Measurements from ENCODE around the gene BTF3.
"Not testable (repeated sequence)": the region's sequence is repeated elsewhere in the genome, so short reads cannot be mapped to it uniquely, and the experiment has no call there.

BTF3 gene

GRCh38 chr5:73487257-73487656 is 11.0 kb upstream of the BTF3 start:
- Histone ChIP-seq H3K4me3 (ENCODE audit: low read length) (peak overlapping the region; percentile 44; the same call in 1 of the 2 replicates), H3K4me1 (ENCODE audit: insufficient read depth, low read length) (peaks cover 39% of the 10 kb centered on the region), H3K27ac (ENCODE audit: low read length) (peak overlapping the region; percentile 69), H3K9ac (ENCODE audit: low read depth, low read length) (peak overlapping the region; percentile 74)
- not testable (repeated sequence) for H3K27me3 ChIP-seq (ENCODE audit: insufficient read depth, low read length); H3K9me3 ChIP-seq (ENCODE audit: insufficient read depth, low read depth, low read length); H3K36me3 ChIP-seq (ENCODE audit: insufficient read depth, low read depth, low read length)

DNA sequence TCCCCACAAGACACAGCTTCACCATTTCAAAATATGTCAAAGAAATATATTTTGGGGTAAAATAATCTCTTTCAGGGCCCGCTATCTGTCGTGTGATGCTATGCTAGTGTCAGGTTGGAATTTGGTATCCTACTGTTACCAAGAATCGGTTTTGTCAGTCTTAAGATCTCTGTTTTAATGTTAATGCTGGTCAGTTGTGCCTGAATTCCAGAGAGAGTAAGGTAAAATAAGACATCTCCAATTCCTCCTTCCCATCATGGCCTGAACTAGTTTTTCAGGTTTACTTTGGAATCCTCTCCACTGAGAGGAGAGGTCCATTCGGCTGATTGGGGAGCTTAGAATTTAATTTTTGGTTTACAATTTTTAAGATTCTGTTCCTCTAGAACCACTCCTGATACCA is 10.4 kb upstream of the BTF3 start:
- Histone ChIP-seq H3K4me1 (ENCODE audit: insufficient read depth, low read length) (peaks cover 39% of the 10 kb centered on the region), H3K9ac (ENCODE audit: low read depth, low read length) (peak overlapping the region; percentile 74), H3K9me3 (ENCODE audit: insufficient read depth, low read depth, low read length) (no peaks in the 10 kb centered on the region), H3K27ac (ENCODE audit: low read length) (peak overlapping the region; percentile 60), H3K27me3 (ENCODE audit: insufficient read depth, low read length) (no peaks in the 10 kb centered on the region), H3K36me3 (ENCODE audit: insufficient read depth, low read depth, low read length) (no peaks in the 10 kb centered on the region), H3K4me3 (ENCODE audit: low read length) (peak overlapping the region; percentile 44)

- Histone ChIP-seq H3K4me3 (ENCODE audit: low read length) (no peak overlapping the region), H3K27me3 (ENCODE audit: insufficient read depth, low read length) (no peaks in the 10 kb centered on the region), H3K9me3 (ENCODE audit: insufficient read depth, low read depth, low read length) (no peaks in the 10 kb centered on the region), H3K9ac (ENCODE audit: low read depth, low read length) (peak overlapping the region; percentile 59; the same call in 1 of the 2 replicates), H3K4me1 (ENCODE audit: insufficient read depth, low read length) (peaks cover 33% of the 10 kb centered on the region), H3K27ac (ENCODE audit: low read length) (peak overlapping the region; percentile 60), H3K36me3 (ENCODE audit: insufficient read depth, low read depth, low read length) (no peaks in the 10 kb centered on the region)
These were observed 9.4 kb upstream of the BTF3 start for GRCh38 chr5:73488806-73489205.

DNA sequence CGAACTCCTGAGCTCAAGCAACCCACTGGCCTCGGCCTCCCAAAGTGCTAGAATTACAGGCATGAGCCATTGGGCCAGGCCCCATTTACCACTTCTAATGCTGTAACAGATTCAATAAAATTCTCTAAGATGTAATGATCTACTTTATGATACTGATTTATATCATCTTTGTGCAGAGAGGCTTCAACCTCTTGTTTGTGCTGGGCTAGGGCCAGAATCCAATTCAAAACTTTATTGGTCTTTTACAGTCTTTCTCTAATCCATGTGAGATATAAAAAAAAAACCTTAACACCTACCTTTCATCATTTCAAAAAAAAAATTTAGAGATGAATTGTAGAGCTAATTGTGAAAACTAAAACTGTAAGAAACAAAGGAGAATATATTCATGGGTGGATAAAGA is 8.2 kb upstream of the BTF3 start:
- no peak overlapping the region for H3K9ac ChIP-seq (ENCODE audit: low read depth, low read length)
- H3K27ac ChIP-seq (ENCODE audit: low read length), result no peak overlapping the region
- no peaks in the 10 kb centered on the region for H3K9me3 ChIP-seq (ENCODE audit: insufficient read depth, low read depth, low read length)
- H3K27me3 ChIP-seq (ENCODE audit: insufficient read depth, low read length), result no peaks in the 10 kb centered on the region
- H3K36me3 ChIP-seq (ENCODE audit: insufficient read depth, low read depth, low read length), result no peaks in the 10 kb centered on the region
- H3K4me3 ChIP-seq (ENCODE audit: low read length), result no peak overlapping the region
- H3K4me1 ChIP-seq (ENCODE audit: insufficient read depth, low read length), result peaks cover 36% of the 10 kb centered on the region

- no peaks in the 10 kb centered on the region for H3K36me3 ChIP-seq (ENCODE audit: insufficient read depth, low read depth, low read length)
- no peaks in the 10 kb centered on the region for H3K9me3 ChIP-seq (ENCODE audit: insufficient read depth, low read depth, low read length)
- H3K27me3 ChIP-seq (ENCODE audit: insufficient read depth, low read length), result no peaks in the 10 kb centered on the region
- no peak overlapping the region for H3K27ac ChIP-seq (ENCODE audit: low read length)
- no peak overlapping the region for H3K4me3 ChIP-seq (ENCODE audit: low read length)
- no peak overlapping the region for H3K9ac ChIP-seq (ENCODE audit: low read depth, low read length)
- H3K4me1 ChIP-seq (ENCODE audit: insufficient read depth, low read length), result peaks cover 29% of the 10 kb centered on the region
These were observed 7.1 kb upstream of the BTF3 start for GRCh38 chr5:73491155-73491554.

DNA sequence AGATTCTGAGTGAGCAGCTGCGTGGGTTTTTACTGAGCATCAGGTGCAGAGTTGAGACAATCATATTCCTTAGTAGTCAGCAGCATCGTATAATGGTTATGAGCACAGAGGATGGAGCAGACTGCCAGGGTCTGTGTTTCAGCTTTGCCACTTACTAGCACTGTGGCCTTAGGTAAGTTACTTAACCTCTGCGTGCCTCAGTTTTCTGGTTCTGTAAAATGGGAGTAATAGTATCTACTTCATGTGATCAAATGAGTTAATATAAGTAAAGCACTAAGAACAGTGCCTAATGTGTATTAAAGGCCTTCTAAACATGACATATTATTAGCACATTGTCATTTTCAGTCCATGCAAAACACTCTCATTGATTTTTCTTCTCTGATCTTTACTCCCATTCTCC is 4.8 kb upstream of the BTF3 start:
- no peak overlapping the region for H3K9ac ChIP-seq (ENCODE audit: low read depth, low read length)
- H3K27me3 ChIP-seq (ENCODE audit: insufficient read depth, low read length), result no peaks in the 10 kb centered on the region
- peaks cover 22% of the 10 kb centered on the region; the same call in 1 of the 2 replicates for H3K4me1 ChIP-seq (ENCODE audit: insufficient read depth, low read length)

DNA sequence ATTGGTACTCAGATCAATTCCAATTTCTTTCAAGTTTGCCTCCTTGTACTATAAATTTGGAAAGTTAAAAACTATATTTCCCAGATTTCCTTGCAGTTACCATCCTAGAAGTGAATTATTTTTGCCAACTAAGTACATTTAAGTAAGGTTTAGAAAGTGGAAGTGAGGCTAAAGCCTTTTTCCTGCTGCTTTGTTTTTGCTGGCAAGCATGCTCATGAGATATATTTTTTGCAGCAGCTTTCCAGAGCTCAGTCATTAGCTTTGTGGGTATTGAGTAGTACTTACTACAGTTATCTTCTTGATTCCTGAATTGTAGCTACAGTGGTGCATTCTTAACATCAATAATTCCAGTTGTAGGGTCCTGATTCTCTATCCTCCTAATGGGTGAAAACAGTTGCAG is 3.5 kb upstream of the BTF3 start:
- H3K27me3 ChIP-seq (ENCODE audit: insufficient read depth, low read length), result no peaks in the 10 kb centered on the region
- H3K4me1 ChIP-seq (ENCODE audit: insufficient read depth, low read length), result peaks cover 12% of the 10 kb centered on the region; the same call in 1 of the 2 replicates
- H3K27ac ChIP-seq (ENCODE audit: low read length), result no peak overlapping the region

More for the DNA sequence above, 4.8 kb upstream of the BTF3 start:
- Histone ChIP-seq H3K4me3 (ENCODE audit: low read length) (no peak overlapping the region), H3K9me3 (ENCODE audit: insufficient read depth, low read depth, low read length) (no peaks in the 10 kb centered on the region), H3K36me3 (ENCODE audit: insufficient read depth, low read depth, low read length) (no peaks in the 10 kb centered on the region), H3K27ac (ENCODE audit: low read length) (no peak overlapping the region)

GRCh38 chr5:73495772-73496335 is 2.4 kb upstream of the BTF3 start:
- H3K36me3 ChIP-seq (ENCODE audit: insufficient read depth, low read depth, low read length), result peaks cover 16% of the 10 kb centered on the region
- H3K4me1 ChIP-seq (ENCODE audit: insufficient read depth, low read length), result peaks cover 17% of the 10 kb centered on the region; the same call in 1 of the 2 replicates
- H3K9ac ChIP-seq (ENCODE audit: low read depth, low read length), result no peak overlapping the region
- H3K9me3 ChIP-seq (ENCODE audit: insufficient read depth, low read depth, low read length), result no peaks in the 10 kb centered on the region
- no peak overlapping the region for H3K27ac ChIP-seq (ENCODE audit: low read length)
- no peaks in the 10 kb centered on the region for H3K27me3 ChIP-seq (ENCODE audit: insufficient read depth, low read length)
- H3K4me3 ChIP-seq (ENCODE audit: low read length), result no peak overlapping the region

More for the DNA sequence above, 3.5 kb upstream of the BTF3 start:
- Histone ChIP-seq H3K9me3 (ENCODE audit: insufficient read depth, low read depth, low read length) (no peaks in the 10 kb centered on the region), H3K4me3 (ENCODE audit: low read length) (no peak overlapping the region), H3K9ac (ENCODE audit: low read depth, low read length) (no peak overlapping the region), H3K36me3 (ENCODE audit: insufficient read depth, low read depth, low read length) (peaks cover 5% of the 10 kb centered on the region; the same call in 1 of the 2 replicates)

DNA sequence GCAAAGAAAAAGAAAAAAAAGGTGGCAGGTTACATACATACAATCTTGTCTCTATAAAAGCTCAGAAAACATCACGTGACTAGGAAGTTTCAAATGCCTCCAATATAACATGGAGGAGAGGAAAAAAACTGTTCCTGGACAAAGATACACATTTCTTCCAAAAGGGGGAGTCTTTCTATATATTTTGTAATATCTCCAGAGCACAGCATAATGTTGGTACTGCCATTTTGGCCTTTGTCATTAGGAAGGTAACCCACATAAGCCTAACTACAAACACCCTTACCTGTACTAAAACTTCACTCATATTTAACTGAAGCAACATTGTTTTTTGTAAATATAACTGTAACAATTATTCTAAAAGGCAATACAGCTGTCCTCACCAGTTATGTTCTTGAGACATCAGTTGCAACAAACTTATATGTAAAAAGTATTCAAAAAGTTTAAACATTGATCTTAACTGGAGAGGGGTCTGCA is 1.2 kb upstream of the BTF3 start:
- H3K4me3 ChIP-seq (ENCODE audit: low read length), result peak overlapping the region; percentile 79

DNA sequence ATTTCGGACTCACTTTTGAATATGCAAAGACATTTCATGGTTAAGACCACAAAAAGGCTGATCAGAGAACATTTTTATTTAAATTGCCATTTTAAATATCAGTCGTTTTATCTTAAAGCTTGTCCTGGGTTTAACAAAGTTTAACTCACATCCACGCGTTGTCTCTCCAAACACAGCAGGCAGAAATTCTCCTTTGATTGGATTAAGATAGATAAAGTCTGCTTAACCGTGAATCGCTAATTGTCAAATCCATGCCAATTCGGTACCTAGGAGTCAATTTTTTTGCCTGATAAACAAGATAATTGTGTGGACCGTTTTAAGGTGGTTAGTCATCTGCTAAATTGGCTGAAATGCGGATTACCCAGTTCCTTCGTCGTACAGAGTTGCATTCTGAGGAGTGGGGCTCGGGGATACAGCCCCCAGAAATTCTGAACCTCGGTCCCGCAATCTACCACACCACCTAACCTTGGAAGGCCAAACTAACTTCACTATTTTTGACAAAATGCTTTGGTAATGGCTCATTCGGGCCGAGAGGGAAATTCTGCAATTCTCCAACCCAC is 665 bp upstream of the BTF3 start:
- no peaks in the 10 kb centered on the region for H3K9me3 ChIP-seq (ENCODE audit: insufficient read depth, low read depth, low read length)
- H3K36me3 ChIP-seq (ENCODE audit: insufficient read depth, low read depth, low read length), result peaks cover 33% of the 10 kb centered on the region
- H3K27me3 ChIP-seq (ENCODE audit: insufficient read depth, low read length), result no peaks in the 10 kb centered on the region
- peak overlapping the region; percentile 92 for H3K9ac ChIP-seq (ENCODE audit: low read depth, low read length)
- H3K27ac ChIP-seq (ENCODE audit: low read length), result peak overlapping the region; percentile 58
- peaks cover 17% of the 10 kb centered on the region; the same call in 1 of the 2 replicates for H3K4me1 ChIP-seq (ENCODE audit: insufficient read depth, low read length)
- peak overlapping the region; percentile 79 for H3K4me3 ChIP-seq (ENCODE audit: low read length)

More for the DNA sequence above, 1.2 kb upstream of the BTF3 start:
- Histone ChIP-seq H3K27ac (ENCODE audit: low read length) (no peak overlapping the region), H3K9ac (ENCODE audit: low read depth, low read length) (peak overlapping the region; percentile 92; the same call in 1 of the 2 replicates), H3K36me3 (ENCODE audit: insufficient read depth, low read depth, low read length) (peaks cover 28% of the 10 kb centered on the region), H3K9me3 (ENCODE audit: insufficient read depth, low read depth, low read length) (no peaks in the 10 kb centered on the region), H3K27me3 (ENCODE audit: insufficient read depth, low read length) (no peaks in the 10 kb centered on the region), H3K4me1 (ENCODE audit: insufficient read depth, low read length) (peaks cover 17% of the 10 kb centered on the region; the same call in 1 of the 2 replicates)

DNA sequence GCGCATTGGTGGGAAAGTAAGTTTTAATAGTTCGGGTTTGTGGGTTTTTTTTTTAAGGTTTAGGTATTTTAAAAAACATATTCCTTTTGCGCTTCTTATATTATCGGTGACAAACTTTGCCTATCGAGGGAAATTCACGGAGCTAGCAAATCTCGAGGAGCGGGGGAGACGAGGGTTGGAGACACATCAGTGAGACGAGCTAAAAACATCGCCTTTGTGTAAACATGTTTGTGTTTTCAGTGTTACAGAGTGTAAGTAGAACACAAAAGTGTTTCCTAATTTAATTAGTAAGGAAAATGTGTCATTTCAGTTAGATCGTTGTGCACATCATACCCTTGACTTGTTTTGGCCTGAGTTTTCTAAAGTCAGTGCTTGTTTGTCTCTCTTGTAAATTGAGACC is 945 bp downstream of the BTF3 start:
- peaks cover 16% of the 10 kb centered on the region; the same call in 1 of the 2 replicates for H3K4me1 ChIP-seq (ENCODE audit: insufficient read depth, low read length)
- no peaks in the 10 kb centered on the region for H3K9me3 ChIP-seq (ENCODE audit: insufficient read depth, low read depth, low read length)
- peak overlapping the region; percentile 79 for H3K4me3 ChIP-seq (ENCODE audit: low read length)
- H3K9ac ChIP-seq (ENCODE audit: low read depth, low read length), result peak overlapping the region; percentile 92
- H3K27ac ChIP-seq (ENCODE audit: low read length), result peak overlapping the region; percentile 58
- H3K27me3 ChIP-seq (ENCODE audit: insufficient read depth, low read length), result no peaks in the 10 kb centered on the region
- H3K36me3 ChIP-seq (ENCODE audit: insufficient read depth, low read depth, low read length), result peaks cover 49% of the 10 kb centered on the region

DNA sequence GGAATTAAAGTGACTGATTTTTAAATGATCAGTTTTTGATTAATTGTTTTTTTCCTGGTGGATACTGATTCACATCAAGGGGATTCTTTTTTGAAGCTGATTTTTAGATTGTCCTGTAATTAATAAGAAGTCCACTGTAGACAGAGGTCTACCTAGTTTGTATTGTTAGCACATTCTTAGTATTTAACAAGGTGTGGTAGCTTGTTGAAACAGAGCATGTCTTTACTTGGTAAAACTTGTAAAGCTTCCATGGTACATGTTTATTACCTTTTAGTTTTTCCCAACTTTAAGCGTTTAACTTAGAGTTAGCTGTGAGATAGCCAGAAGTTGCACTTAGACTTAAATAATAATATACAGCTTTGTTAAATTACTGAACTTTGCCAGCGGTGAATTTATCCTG is 1.5 kb downstream of the BTF3 start:
- Histone ChIP-seq H3K36me3 (ENCODE audit: insufficient read depth, low read depth, low read length) (peaks cover 55% of the 10 kb centered on the region), H3K27ac (ENCODE audit: low read length) (no peak overlapping the region), H3K27me3 (ENCODE audit: insufficient read depth, low read length) (no peaks in the 10 kb centered on the region), H3K9ac (ENCODE audit: low read depth, low read length) (peak overlapping the region; percentile 92; the same call in 1 of the 2 replicates), H3K4me3 (ENCODE audit: low read length) (peak overlapping the region; percentile 79), H3K4me1 (ENCODE audit: insufficient read depth, low read length) (peaks cover 14% of the 10 kb centered on the region; the same call in 1 of the 2 replicates), H3K9me3 (ENCODE audit: insufficient read depth, low read depth, low read length) (no peaks in the 10 kb centered on the region)

Data from iPS-20b (cell line).